H1 (cell line): Measurements from ENCODE around the gene PRR19. TPM values are rescaled to one million over a fixed set of nuclear protein-coding genes. Genes with fewer than 3 reads are reported as not detected.

Experiments
- CBX5 ChIP-seq: fragments of 300-800, 300-1000 bp; sonication (generic); IDR thresholded peaks from 2 replicates; pipeline ENCODE4 v1.7.1; 2016; ENCODE audit warnings: antibody characterized with exemption, low read length, low read depth
- CTBP2 ChIP-seq: IDR thresholded peaks from 2 replicates; pipeline ENCODE4 v1.7.0; 2011; ENCODE audit warnings: borderline replicate concordance, mild to moderate bottlenecking, moderate library complexity, mixed read lengths, low read length; ENCODE audit not compliant: insufficient read depth, insufficient read length
- EZH2 ChIP-seq: fragments of 200-600 bp; sonication (generic); IDR thresholded peaks from 2 replicates; pipeline ENCODE4 v1.7.1; 2012; ENCODE audit warnings: low read depth, mild to moderate bottlenecking, moderate library complexity, low read length, inconsistent platforms; ENCODE audit not compliant: severe bottlenecking
- TAF7 ChIP-seq: optimal IDR thresholded peaks from 2 replicates; pipeline ENCODE3; 2011; ENCODE audit warnings: low read depth, mild to moderate bottlenecking, inconsistent platforms, low read length, moderate library complexity, borderline replicate concordance
- polyA plus RNA-seq, 7 experiments: library from polyadenylated mRNA; depleted of rRNA in 3 of 7; stranded (reverse) in 5 of 7; unstranded in 2 of 7; fragments of >200 nt in 5 of 7; fragments of 200-250 nt in 2 of 7; gene quantifications; 1 replicate in 5 of 7; 2 replicates in 1 of 7; 4 replicates in 1 of 7; pipeline versions ENCODE4 v1.2.1 to v1.2.3, GENCODE V29; 2011 to 2013; ENCODE audit warnings: missing spikeins in 2 of 7, mixed read lengths in 2 of 7
- total RNA-seq: library from RNA; stranded (reverse); fragmentation: NEBNext Ultra II Directional; extraction: Animal tissue kit (Norgen Biotek cat#: 25700); gene quantifications from 2 replicates; pipeline ENCODE4 v1.2.1, GENCODE V29; 2021
- TF ChIP-seq, protein P1 (sequence below): IDR thresholded peaks from 2 replicates; pipeline ENCODE4 v1.6.1; 2012; ENCODE audit warnings: low read length, inconsistent platforms

Gene PRR19
- total and polyA plus RNA-seq, 2 of the 8 experiments (the other 6 are each of a cell fraction or from before 2014, with no cell fraction given) = 7.2 to 7.5 TPM

GRCh38 chr19:42293948-42294347, 8.0 kb upstream of the PRR19 start (continued):
- TF ChIP-seq EZH2 (no peak), CBX5 (no peak), TAF7 (no peak), CTBP2 (no peak)
- TF ChIP-seq, protein P1, sequence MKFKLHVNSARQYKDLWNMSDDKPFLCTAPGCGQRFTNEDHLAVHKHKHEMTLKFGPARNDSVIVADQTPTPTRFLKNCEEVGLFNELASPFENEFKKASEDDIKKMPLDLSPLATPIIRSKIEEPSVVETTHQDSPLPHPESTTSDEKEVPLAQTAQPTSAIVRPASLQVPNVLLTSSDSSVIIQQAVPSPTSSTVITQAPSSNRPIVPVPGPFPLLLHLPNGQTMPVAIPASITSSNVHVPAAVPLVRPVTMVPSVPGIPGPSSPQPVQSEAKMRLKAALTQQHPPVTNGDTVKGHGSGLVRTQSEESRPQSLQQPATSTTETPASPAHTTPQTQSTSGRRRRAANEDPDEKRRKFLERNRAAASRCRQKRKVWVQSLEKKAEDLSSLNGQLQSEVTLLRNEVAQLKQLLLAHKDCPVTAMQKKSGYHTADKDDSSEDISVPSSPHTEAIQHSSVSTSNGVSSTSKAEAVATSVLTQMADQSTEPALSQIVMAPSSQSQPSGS = no peak
